Adrenal gland (tissue), 5 donors: ENCODE results near the gene OTOS.

Source experiments
- CTCF ChIP-seq, 6 experiments: fragments of 450-650 bp in 4 of 6; fragments of 200-600 bp in 2 of 6; sonication (generic) in 1 of 6; IDR thresholded peaks; 1 replicate in 5 of 6; 2 replicates in 1 of 6; pipeline versions ENCODE4 v1.5.1 to v1.8.0; 2016 to 2021; ENCODE audit warnings: antibody characterized with exemption in 6 of 6, mild to moderate bottlenecking in 2 of 6, moderate library complexity in 1 of 6
- POLR2A ChIP-seq, 2 donors: fragments of 450-650 bp; IDR thresholded peaks; one replicate each; pipeline ENCODE4 v1.6.1; 2017; ENCODE audit warnings: antibody characterized with exemption in 2 of 2, mild to moderate bottlenecking in 2 of 2, moderate library complexity in 1 of 2
- donor health status: DM: no; HTN: no; CAD: no.

- TF ChIP-seq CTCF (IDR thresholded peaks at IDR 0.05): peak; percentile 56 to 68 (median 60)
- no peak for TF ChIP-seq POLR2A (IDR thresholded peaks at IDR 0.05)
Measured at GRCh38 chr2:240149943-240150784, 9.7 kb upstream of the OTOS start.
